ENCODE results near the gene SNRPA1.

SNRPA1 gene

GRCh38 chr15:101277943-101278564, 17.0 kb downstream of the SNRPA1 start:
- Histone ChIP-seq H3K4me3 (ENCODE audit: insufficient read depth, low read length, poor library complexity, severe bottlenecking) (peak overlapping the region; percentile 80), H3K36me3 (ENCODE audit: low read length) (peaks cover 17% of the 10 kb centered on the region; the same call in 1 of the 2 replicates), H3K9me3 (ENCODE audit: insufficient read depth, low read length) (no peaks in the 10 kb centered on the region), H3K27ac (ENCODE audit: low read depth, low read length) (no peak overlapping the region), H4K20me1 (ENCODE audit: low read depth, low read length) (no peaks in the 10 kb centered on the region), H3K9ac (ENCODE audit: low read length) (peak overlapping the region; percentile 77), H2AFZ (ENCODE audit: low read depth, low read length, severe bottlenecking) (peak overlapping the region; percentile 76), H3F3A (ENCODE audit: insufficient read depth) (peaks cover 37% of the 10 kb centered on the region), H3K9me2 (replicated peaks; ENCODE audit: insufficient read depth, low read length) (no peaks in the 10 kb centered on the region), H3K27me3 (ENCODE audit: low read length) (no peaks in the 10 kb centered on the region), H3K79me2 (ENCODE audit: insufficient read depth, low read length) (peaks cover 11% of the 10 kb centered on the region), H3K4me2 (ENCODE audit: low read depth, low read length, poor library complexity, severe bottlenecking) (peak overlapping the region; percentile 77)
- TF ChIP-seq CTCF (IDR thresholded peaks at IDR 0.05; ENCODE audit: insufficient read depth, low read length, poor library complexity, severe bottlenecking) = no peak
- no peak for TF ChIP-seq EZH2phosphoT487 (conservative IDR thresholded peaks at IDR 0.05; ENCODE audit: low read length)

- Histone ChIP-seq H3K27me3 (ENCODE audit: low read length) (no peaks in the 10 kb centered on the region), H3K4me2 (ENCODE audit: low read depth, low read length, poor library complexity, severe bottlenecking) (peak within 1 kb of the TSS; percentile 96), H2AFZ (ENCODE audit: low read depth, low read length, severe bottlenecking) (peak within 1 kb of the TSS; percentile 76), H4K20me1 (ENCODE audit: low read depth, low read length) (no peaks in the 10 kb centered on the region), H3K27ac (ENCODE audit: low read depth, low read length) (peak within 1 kb of the TSS; percentile 33), H3K79me2 (ENCODE audit: insufficient read depth, low read length) (peaks cover 11% of the 10 kb centered on the region), H3K9me3 (ENCODE audit: insufficient read depth, low read length) (no peaks in the 10 kb centered on the region), H3K36me3 (ENCODE audit: low read length) (peaks cover 14% of the 10 kb centered on the region; the same call in 1 of the 2 replicates), H3K9ac (ENCODE audit: low read length) (peak within 1 kb of the TSS; percentile 77), H3F3A (ENCODE audit: insufficient read depth) (peaks cover 34% of the 10 kb centered on the region), H3K9me2 (replicated peaks; ENCODE audit: insufficient read depth, low read length) (no peaks in the 10 kb centered on the region), H3K4me3 (ENCODE audit: insufficient read depth, low read length, poor library complexity, severe bottlenecking) (peak within 1 kb of the TSS; percentile 80)
- TF ChIP-seq CTCF (IDR thresholded peaks at IDR 0.05; ENCODE audit: insufficient read depth, low read length, poor library complexity, severe bottlenecking) = no peak
- no peak for TF ChIP-seq EZH2phosphoT487 (conservative IDR thresholded peaks at IDR 0.05; ENCODE audit: low read length)
Observed at GRCh38 chr15:101277038-101277822, 17.8 kb downstream of the SNRPA1 start, which contains the start of gene SELENOS. TSS of gene SELENOS (minus strand) at chr15:101277485. CDS start at chr15:101277417, 68 bp downstream.

- Histone ChIP-seq H3K27ac (ENCODE audit: low read depth, low read length) (peak overlapping the region; percentile 33), H3K36me3 (ENCODE audit: low read length) (peaks cover 19% of the 10 kb centered on the region; the same call in 1 of the 2 replicates), H2AFZ (ENCODE audit: low read depth, low read length, severe bottlenecking) (peak overlapping the region; percentile 69)
Observed at GRCh38 chr15:101276501-101277037, 18.5 kb downstream of the SNRPA1 start.

More at GRCh38 chr15:101276501-101277037, 18.5 kb downstream of the SNRPA1 start:
- peak; percentile 42 for TF ChIP-seq CTCF (IDR thresholded peaks at IDR 0.05; ENCODE audit: insufficient read depth, low read length, poor library complexity, severe bottlenecking)
- no peak for TF ChIP-seq EZH2phosphoT487 (conservative IDR thresholded peaks at IDR 0.05; ENCODE audit: low read length)
- H3K9me2 ChIP-seq (replicated peaks; ENCODE audit: insufficient read depth, low read length) = no peaks in the 10 kb centered on the region
- peak overlapping the region; percentile 80 for H3K4me3 ChIP-seq (ENCODE audit: insufficient read depth, low read length, poor library complexity, severe bottlenecking)
- peaks cover 11% of the 10 kb centered on the region for H3K79me2 ChIP-seq (ENCODE audit: insufficient read depth, low read length)
- no peaks in the 10 kb centered on the region for H3K9me3 ChIP-seq (ENCODE audit: insufficient read depth, low read length)
- peaks cover 27% of the 10 kb centered on the region for H3F3A ChIP-seq (ENCODE audit: insufficient read depth)
- no peaks in the 10 kb centered on the region for H3K27me3 ChIP-seq (ENCODE audit: low read length)
- peak overlapping the region; percentile 96 for H3K4me2 ChIP-seq (ENCODE audit: low read depth, low read length, poor library complexity, severe bottlenecking)
- no peaks in the 10 kb centered on the region for H4K20me1 ChIP-seq (ENCODE audit: low read depth, low read length)
- H3K9ac ChIP-seq (ENCODE audit: low read length) = peak overlapping the region; percentile 77
